ENCODE results near the gene BEST1. TPM values are rescaled to one million over a fixed set of nuclear protein-coding genes. Genes with fewer than 3 reads are reported as not detected.
"Not testable (repeated sequence)": the region's sequence is repeated elsewhere in the genome, so short reads cannot be mapped to it uniquely, and the experiment has no call there.

BEST1 gene
- total and polyA plus RNA-seq, 2 experiments from 2014 or later, result 0.27 to 0.34 TPM

DNA sequence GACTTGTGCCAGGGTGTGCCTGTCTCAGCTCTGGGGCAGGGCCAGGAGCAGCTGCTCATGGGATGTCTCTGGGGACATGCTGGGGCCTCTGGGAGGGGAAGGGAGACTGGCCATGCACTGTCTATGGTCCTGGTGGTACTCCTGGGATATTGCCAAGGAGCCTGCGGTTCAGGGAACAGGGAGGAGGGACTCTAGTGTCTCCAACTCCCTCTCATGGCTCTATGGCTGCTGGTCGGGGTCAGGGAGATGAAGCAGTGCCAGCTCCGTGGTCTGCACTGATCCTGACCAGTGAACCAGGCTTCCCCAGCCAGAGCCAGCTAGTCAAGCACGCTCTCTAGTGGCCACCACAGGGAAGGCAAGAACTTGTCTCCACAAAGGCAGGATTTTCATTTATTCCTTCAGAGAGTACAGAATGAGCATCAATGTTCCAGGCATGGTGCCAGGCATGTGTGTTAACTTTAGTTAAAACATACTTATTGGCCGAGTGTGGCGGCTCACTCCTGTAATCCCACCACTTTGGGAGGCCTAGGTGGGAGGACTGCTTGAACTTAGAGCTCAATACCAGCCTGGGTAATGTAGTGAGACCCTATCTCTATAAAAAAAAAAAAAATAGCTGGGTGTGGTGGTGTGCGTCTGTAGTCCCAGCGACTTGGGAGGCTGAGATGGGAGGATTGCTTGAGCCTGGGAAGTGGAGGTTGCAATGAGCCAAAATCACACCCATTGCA lies 2.5 kb upstream of the BEST1 start:
- H3K27ac ChIP-seq, result no peak overlapping the region
- H3K4me3 ChIP-seq, result no peak overlapping the region
- no peaks in the 10 kb centered on the region for H3K9me3 ChIP-seq (ENCODE audit: low read depth)
- TF ChIP-seq, protein P1, sequence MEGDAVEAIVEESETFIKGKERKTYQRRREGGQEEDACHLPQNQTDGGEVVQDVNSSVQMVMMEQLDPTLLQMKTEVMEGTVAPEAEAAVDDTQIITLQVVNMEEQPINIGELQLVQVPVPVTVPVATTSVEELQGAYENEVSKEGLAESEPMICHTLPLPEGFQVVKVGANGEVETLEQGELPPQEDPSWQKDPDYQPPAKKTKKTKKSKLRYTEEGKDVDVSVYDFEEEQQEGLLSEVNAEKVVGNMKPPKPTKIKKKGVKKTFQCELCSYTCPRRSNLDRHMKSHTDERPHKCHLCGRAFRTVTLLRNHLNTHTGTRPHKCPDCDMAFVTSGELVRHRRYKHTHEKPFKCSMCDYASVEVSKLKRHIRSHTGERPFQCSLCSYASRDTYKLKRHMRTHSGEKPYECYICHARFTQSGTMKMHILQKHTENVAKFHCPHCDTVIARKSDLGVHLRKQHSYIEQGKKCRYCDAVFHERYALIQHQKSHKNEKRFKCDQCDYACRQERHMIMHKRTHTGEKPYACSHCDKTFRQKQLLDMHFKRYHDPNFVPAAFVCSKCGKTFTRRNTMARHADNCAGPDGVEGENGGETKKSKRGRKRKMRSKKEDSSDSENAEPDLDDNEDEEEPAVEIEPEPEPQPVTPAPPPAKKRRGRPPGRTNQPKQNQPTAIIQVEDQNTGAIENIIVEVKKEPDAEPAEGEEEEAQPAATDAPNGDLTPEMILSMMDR (IDR thresholded peaks at IDR 0.05; ENCODE audit: low read depth, low read length), result peak; percentile 96
- no peaks in the 10 kb centered on the region for H3K27me3 ChIP-seq
- DNase-seq (ENCODE audit: low read depth in 1 of 2, low spot score in 1 of 2), result peak; percentile 90 to 97
- H3K36me3 ChIP-seq, result no peaks in the 10 kb centered on the region
- no peaks in the 10 kb centered on the region for H3K4me1 ChIP-seq (ENCODE audit: low read depth)

- no peak overlapping the region for H3K27ac ChIP-seq
- no peaks in the 10 kb centered on the region for H3K27me3 ChIP-seq
- DNase-seq (ENCODE audit: low read depth in 1 of 2, low spot score in 1 of 2), result peak in 1 of 2 donors; percentile 63
- H3K36me3 ChIP-seq, result no peaks in the 10 kb centered on the region
- H3K4me3 ChIP-seq, result no peak overlapping the region
- no peaks in the 10 kb centered on the region for H3K4me1 ChIP-seq (ENCODE audit: low read depth)
- no peaks in the 10 kb centered on the region for H3K9me3 ChIP-seq (ENCODE audit: low read depth)
- TF ChIP-seq, protein P1 (IDR thresholded peaks at IDR 0.05; ENCODE audit: low read depth, low read length), result no peak
Measured at GRCh38 chr11:61948505-61948904, 1.6 kb upstream of the BEST1 start.

DNA sequence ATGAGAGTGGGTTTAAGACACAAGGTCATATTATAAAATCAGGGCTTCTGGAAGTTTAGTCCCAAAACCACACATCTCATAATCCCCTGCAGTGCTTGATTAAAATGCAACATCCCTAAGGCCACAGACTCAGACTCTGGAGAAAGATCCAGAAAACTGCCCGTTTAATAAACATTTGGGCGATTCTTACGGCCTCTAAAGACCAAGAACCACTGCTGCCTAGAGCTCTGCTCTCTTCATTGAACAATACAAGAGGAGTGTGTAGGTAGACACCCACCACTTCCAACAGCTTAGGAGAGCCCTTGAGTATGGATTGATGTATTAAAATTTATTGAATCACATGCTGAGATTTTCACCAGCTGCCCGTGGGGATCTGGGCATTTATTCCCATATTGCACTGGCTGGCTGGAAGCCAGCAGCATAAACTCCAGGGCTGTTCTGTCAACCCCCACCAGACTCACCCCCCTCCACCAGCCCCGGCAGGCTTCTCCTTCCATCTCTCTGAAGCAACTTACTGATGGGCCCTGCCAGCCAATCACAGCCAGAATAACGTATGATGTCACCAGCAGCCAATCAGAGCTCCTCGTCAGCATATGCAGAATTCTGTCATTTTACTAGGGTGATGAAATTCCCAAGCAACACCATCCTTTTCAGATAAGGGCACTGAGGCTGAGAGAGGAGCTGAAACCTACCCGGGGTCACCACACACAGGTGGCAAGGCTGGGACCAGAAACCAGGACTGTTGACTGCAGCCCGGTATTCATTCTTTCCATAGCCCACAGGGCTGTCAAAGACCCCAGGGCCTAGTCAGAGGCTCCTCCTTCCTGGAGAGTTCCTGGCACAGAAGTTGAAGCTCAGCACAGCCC lies 749 bp upstream of the BEST1 start:
- TF ChIP-seq, protein P1 (IDR thresholded peaks at IDR 0.05; ENCODE audit: low read depth, low read length), result no peak
- no peak overlapping the region for H3K27ac ChIP-seq
- no peaks in the 10 kb centered on the region for H3K27me3 ChIP-seq
- no peak overlapping the region for H3K4me3 ChIP-seq
- H3K4me1 ChIP-seq (ENCODE audit: low read depth), result no peaks in the 10 kb centered on the region
- no peaks in the 10 kb centered on the region for H3K9me3 ChIP-seq (ENCODE audit: low read depth)
- no peaks in the 10 kb centered on the region for H3K36me3 ChIP-seq
- DNase-seq (ENCODE audit: low read depth in 1 of 2, low spot score in 1 of 2), result peak; percentile 48 to 98

GRCh38 chr11:61951484-61952135 lies 1.5 kb downstream of the BEST1 start:
- DNase-seq (ENCODE audit: low read depth in 1 of 2, low spot score in 1 of 2), result no peak
- no peak overlapping the region for H3K27ac ChIP-seq
- no peaks in the 10 kb centered on the region for H3K4me1 ChIP-seq (ENCODE audit: low read depth)
- TF ChIP-seq, protein P1 (IDR thresholded peaks at IDR 0.05; ENCODE audit: low read depth, low read length), result no peak
- no peaks in the 10 kb centered on the region for H3K36me3 ChIP-seq
- no peak overlapping the region for H3K4me3 ChIP-seq
- peaks cover 15% of the 10 kb centered on the region for H3K27me3 ChIP-seq
- no peaks in the 10 kb centered on the region for H3K9me3 ChIP-seq (ENCODE audit: low read depth)

GRCh38 chr11:61952882-61953281 lies 2.7 kb downstream of the BEST1 start:
- Histone ChIP-seq H3K4me1 (ENCODE audit: low read depth) (no peaks in the 10 kb centered on the region), H3K4me3 (no peak overlapping the region), H3K27ac (no peak overlapping the region), H3K36me3 (no peaks in the 10 kb centered on the region), H3K9me3 (ENCODE audit: low read depth) (no peaks in the 10 kb centered on the region), H3K27me3 (peaks cover 15% of the 10 kb centered on the region)
- no peak for DNase-seq (ENCODE audit: low read depth in 1 of 2, low spot score in 1 of 2)
- TF ChIP-seq, protein P1 (IDR thresholded peaks at IDR 0.05; ENCODE audit: low read depth, low read length), result no peak

DNA sequence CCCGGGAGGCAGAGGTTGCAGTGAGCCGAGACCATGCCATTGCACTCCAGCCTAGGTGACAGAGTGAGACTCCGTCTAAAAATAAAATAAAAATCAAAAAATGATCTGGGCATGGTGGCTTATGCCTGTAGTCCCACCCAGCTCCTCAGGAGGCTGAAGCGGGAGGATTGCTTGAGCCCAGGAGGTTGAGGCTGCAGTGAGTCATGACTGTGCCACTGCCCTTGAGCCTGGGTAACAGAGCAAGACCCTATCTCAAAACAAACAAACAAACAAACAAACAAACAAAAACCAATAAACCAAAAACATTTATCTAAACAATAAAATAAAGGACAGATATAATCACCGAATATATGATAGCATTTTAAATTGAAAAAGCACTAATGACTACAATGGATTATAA lies 3.5 kb downstream of the BEST1 start:
- not testable (repeated sequence) for H3K4me1 ChIP-seq (ENCODE audit: low read depth); DNase-seq (ENCODE audit: low read depth in 1 of 2, low spot score in 1 of 2); H3K4me3 ChIP-seq

More for the DNA sequence above, 3.5 kb downstream of the BEST1 start:
- not testable (repeated sequence) for H3K27ac ChIP-seq; H3K36me3 ChIP-seq; H3K9me3 ChIP-seq (ENCODE audit: low read depth)
- H3K27me3 ChIP-seq, result peaks cover 15% of the 10 kb centered on the region

Data from cardiac muscle cell (in vitro differentiated cells and primary cell).